GM12801 (cell line): ENCODE data around the gene CCDC18.

Source experiments
- TF ChIP-seq, protein P1 (sequence below): IDR thresholded peaks from one replicate; pipeline ENCODE4 v1.5.1; 2011; ENCODE audit warnings: control low read depth; ENCODE audit not compliant: insufficient read length; ENCODE audit errors: extremely low read depth

The CCDC18 gene

DNA sequence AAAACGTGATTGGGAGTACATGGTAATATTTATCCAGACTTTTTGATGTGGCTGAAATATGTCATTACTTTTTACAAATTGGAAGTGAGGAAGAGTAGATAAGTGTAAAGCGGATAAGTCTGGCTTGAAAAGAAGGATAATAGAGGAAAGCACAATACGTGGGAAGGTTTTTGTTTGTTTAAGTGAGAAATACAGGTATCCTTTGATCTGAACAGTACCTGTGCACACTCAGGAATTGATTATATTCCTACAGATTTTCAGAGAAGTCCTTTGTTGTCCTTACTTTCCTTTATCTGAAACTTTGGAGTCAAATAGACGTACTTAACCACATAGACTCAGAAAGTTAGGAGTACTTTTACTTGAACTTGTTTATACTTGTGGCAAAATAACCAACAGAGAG is 20.2 kb downstream of the CCDC18 start:
- TF ChIP-seq, protein P1, sequence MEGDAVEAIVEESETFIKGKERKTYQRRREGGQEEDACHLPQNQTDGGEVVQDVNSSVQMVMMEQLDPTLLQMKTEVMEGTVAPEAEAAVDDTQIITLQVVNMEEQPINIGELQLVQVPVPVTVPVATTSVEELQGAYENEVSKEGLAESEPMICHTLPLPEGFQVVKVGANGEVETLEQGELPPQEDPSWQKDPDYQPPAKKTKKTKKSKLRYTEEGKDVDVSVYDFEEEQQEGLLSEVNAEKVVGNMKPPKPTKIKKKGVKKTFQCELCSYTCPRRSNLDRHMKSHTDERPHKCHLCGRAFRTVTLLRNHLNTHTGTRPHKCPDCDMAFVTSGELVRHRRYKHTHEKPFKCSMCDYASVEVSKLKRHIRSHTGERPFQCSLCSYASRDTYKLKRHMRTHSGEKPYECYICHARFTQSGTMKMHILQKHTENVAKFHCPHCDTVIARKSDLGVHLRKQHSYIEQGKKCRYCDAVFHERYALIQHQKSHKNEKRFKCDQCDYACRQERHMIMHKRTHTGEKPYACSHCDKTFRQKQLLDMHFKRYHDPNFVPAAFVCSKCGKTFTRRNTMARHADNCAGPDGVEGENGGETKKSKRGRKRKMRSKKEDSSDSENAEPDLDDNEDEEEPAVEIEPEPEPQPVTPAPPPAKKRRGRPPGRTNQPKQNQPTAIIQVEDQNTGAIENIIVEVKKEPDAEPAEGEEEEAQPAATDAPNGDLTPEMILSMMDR, result no peak

GRCh38 chr1:93205892-93206566 is 25.5 kb downstream of the CCDC18 start:
- TF ChIP-seq, protein P1, result no peak

DNA sequence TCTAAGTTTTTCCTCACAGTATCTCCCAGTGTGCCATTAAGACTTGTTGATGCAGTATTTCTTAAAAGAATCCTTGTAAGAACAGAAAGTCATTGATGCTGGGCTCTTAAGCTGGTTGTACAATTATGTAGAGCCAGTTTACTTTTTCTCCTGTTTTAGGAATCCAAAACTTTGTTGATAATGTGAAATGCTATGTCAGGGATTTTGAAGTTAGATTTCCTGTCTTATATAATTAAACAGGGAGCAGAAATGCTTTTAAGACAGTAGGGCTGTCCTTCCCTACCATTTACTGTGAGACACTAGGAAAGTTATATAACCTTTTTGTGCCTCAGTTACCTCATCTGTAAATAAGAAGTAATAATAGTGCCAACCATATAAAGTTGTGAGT is 26.0 kb downstream of the CCDC18 start:
- TF ChIP-seq, protein P1, result no peak

- TF ChIP-seq, protein P1, result no peak
These were observed 26.7 kb downstream of the CCDC18 start for GRCh38 chr1:93207211-93207610.

DNA sequence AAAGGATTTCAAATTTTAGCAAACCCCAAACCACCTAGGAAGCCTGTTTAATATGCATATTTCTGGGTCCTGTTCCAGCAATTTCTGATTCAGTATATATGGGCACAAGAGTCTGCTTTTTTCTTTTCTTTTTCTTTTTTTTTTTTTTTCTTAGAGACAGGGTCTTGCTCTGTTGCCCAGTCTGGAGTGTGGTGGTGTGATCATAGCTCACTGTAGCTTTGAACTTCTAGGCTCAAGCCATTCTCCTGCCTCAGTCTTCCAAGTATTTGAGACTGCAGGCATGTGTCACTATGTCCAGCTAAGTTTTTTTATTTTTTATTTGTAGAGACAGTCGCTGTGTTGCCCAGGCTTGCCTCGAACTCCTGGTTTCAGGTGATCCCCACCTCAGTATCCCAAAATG is 34.8 kb downstream of the CCDC18 start:
- TF ChIP-seq, protein P1, result no peak

DNA sequence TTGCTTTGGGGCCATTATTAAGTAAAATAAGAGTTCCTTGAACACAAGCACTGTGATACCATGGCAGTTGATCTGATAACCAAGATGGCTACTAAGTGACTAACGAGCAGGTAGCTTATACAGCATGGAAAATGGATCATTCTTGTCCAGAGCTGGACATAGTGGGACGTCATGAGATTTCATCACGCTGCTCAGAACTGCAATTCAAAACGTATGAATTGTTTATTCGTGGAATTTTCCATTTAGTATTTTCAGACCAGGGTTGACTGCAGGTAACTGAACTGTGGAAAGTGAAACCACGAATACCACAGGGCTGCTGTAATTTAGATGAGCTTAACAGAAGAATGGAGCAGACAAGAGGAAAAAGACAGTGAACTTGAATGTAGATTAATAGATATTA is 38.9 kb downstream of the CCDC18 start:
- TF ChIP-seq, protein P1, result no peak

DNA sequence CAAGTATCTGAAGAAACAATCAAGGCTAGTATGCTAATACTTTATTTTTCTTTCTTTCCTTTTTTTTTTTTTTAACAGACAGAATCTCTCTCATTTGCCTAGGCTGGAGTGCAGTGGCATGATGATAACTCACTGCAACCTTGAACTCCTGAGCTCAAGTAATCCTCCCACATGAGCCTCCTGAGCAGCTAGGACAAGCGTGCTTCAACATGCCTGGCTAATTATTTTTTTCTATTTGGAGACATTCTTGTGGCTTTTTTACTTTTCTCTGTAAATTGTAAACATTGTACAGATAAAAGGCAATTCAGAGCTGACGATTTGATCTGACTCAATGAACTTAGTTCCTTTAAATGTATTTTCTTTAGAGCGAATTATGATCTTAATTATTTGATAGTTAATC is 41.4 kb downstream of the CCDC18 start:
- TF ChIP-seq, protein P1, result no peak
